Endometrium (tissue), 2 donors: ENCODE data around the gene LTBP4.

ENCODE experiments used
- FAIRE-seq: peaks from 2 replicates; lab custom pipeline; 2012; peaks lifted over from hg19 to GRCh38; lab: Jason Lieb, UNC
- donor health status: control.
- donor health status: control.

LTBP4 gene

DNA sequence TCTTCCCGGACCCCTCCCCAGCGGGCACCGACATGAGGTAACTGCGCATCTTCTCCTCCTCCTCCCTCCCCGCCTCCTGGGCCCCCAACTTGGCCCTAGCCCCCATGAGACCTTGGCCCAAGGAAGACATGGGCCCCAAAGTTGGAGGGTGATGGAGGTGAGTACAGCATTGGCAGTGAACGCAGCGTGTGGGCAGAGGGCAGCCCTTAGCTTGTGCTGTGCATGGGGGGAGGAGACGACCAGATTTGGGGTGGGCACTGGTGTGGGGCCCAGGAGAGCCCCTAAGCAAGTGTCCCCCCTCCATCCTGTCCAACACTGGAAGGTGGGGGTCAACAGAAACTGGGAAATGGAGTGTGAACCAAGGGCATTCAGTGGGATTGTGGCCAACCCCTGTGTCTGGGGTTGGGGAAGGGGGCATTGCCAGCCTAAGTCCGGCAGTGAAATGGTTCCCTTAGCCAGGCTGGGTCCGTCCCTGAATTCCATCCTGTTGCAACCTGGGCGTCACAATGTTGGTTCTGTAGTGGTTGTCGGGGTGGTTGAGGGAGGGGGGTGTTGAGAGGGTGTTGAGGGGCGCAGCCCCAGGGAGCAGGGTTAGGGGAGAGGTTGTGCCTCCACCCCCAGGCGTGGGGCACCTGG is 65.8 kb downstream of the LTBP4 start:
- FAIRE-seq = no peak

GRCh38 chr19:40667602-40668001 is 66.4 kb downstream of the LTBP4 start:
- no peak for FAIRE-seq

DNA sequence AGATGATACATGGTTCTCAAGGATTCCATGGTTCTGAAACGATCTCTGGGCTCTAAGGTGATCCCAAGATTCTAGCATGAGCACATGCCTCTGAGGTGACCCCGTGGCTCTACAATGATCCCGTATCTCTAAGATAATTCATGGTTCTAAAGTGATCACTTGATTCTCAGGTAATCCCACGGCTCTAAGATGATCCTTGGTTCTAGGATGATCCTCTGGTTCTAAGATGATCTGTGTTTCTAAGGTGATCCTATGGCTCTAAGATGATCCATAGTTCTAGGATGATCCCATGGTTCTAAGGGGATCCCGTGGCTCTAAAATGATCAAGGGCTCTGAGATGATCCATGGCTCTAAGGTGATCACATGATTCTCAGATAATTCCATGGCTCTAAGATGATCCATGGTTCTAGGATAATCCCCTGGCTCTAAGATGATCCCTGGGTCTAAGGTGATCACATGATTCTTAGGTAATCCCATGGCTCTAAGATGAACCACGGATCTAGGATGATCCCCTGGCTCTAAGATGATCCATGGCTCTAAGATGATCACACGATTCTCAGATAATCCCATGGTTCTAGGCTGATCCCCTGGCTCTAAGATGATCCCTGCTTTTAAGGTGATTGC is 67.9 kb downstream of the LTBP4 start:
- FAIRE-seq = no peak

GRCh38 chr19:40671404-40671803 is 70.2 kb downstream of the LTBP4 start:
- no peak for FAIRE-seq

DNA sequence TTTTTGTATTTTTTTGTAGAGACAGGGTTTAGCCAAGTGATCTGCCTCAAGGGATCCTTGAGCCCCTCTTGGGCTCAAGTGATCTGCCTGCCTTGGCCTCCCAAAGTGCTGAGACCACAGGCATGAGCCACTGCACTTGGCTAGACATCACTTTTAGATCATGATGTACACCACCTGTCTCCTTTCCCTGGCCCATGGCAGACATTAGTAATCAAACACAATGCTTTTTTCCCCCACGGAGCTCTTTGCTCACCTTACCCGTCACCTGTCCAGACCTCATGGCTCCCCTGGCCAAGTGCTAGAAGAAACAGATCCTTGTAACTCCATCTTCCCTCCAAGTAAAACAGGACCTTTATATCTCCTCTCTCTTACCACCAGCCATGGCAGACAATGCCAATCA is 70.9 kb downstream of the LTBP4 start:
- no peak for FAIRE-seq

- FAIRE-seq = no peak
Observed at GRCh38 chr19:40672573-40673299, 71.6 kb downstream of the LTBP4 start.

DNA sequence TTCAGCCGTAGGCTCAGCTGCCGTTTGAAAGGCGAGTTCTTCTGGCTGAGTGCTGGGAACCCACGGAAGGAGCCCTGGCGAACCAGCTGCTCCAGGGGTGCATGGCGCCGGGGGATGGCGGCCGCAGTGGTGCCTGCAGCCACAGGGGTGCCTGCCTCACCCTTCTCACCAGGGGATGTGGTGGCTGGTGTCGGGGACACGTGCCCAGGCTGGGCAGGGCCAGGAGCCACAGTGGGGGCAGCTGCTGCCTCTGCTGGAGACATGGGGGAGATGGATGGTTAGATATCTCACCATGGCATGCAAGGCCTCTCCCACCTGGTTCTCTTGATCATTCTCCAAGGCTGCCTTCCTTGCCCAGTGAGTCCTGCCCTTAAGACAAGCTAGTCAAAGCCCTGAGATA is 72.2 kb downstream of the LTBP4 start:
- FAIRE-seq = no peak

- no peak for FAIRE-seq
Observed at GRCh38 chr19:40674291-40674690, 73.1 kb downstream of the LTBP4 start.

- FAIRE-seq = no peak
Observed at GRCh38 chr19:40677156-40677555, 76.0 kb downstream of the LTBP4 start.
